NCI-H82 treated with DMSO at 0.1 percent for 48 hours (cell line): ENCODE results near the gene SLIT1.
A peak's percentile ranks its signal among the peaks of the same experiment; 100 is the strongest.

ENCODE experiments used
- DNase-seq: peaks from one replicate; lab custom pipeline; 2025; ENCODE audit not compliant: unreplicated experiment; lab: John Stamatoyannopoulos, UW

Gene SLIT1

DNA sequence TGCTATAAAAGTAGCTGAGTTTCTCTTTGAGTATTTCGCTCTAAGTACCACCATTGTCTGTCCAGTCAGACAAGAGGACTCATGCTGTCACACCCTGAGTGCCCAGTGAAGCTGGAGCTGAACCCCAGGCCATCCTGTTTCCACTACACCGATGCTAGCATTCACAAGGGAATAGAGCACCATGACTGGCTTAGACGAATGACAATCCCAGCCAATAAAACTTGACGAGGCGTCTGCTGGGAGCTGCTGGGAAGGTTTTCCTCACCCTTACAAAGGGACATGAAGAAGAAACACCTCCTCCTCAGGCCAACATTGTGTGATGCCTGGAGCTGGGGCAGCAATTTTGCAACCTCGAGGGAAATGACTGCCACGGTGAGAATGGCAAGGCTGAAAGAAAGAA lies 17.5 kb upstream of the SLIT1 start:
- DNase-seq: no peak

DNA sequence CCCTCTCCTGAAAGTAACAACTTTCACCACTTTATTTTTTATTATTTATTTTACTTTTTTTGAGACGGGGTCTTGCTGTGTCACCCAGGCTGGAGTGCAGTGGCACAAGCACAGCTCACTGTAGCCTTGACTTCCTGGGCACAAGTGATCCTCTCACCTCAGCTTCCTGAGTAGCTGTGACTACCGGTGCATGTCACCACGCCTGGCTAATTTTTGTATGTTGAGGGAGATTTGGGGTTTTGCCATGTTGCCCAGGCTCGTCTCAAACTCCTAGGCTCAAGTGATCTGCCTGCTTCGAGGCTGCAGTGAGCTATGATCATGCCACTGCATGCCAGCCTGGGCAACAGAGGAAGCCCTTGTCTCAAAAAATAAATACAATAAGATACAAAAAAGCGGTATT lies 14.9 kb upstream of the SLIT1 start:
- no peak for DNase-seq

DNA sequence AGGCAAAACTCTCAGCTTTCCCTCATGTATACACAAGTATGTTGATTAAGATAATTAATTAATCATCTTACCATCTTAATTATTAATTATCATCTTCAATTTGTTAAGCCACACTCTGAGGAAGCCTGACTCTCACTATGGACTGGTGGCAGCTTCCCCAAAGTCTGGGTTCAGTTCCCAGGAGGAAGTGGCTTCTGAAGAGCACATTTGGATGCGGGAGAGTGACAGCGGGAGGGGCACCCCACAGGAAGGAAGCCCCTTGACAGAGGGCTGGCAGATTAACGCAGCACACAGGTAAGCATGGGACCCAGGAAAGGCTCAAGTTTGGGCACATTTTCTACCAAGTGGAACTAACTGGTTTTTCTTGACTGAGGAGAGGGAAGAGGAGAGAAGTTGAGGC lies 13.4 kb upstream of the SLIT1 start:
- DNase-seq: no peak

DNA sequence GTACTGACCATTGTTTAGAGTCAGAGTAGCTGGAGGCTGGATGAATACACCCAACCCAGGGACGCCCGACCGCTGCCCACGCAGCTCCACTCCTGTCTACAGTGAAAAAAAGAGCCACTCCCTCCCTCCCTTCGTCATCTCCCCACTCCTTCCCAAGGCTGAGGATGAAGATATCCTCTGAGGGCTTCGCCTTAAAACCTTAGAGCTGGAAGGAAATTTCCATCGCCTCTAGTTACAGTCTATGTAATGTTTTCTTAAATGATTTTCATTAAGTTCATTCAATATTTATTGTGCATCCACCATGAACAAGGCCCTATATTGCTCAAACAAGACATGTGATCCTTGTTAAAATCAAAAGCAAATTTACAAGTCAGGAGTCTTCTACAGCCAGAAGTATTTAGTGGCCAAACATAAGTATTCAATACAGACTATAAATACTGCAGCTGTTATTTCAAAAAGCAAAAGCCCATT lies 11.3 kb upstream of the SLIT1 start:
- DNase-seq: no peak

DNA sequence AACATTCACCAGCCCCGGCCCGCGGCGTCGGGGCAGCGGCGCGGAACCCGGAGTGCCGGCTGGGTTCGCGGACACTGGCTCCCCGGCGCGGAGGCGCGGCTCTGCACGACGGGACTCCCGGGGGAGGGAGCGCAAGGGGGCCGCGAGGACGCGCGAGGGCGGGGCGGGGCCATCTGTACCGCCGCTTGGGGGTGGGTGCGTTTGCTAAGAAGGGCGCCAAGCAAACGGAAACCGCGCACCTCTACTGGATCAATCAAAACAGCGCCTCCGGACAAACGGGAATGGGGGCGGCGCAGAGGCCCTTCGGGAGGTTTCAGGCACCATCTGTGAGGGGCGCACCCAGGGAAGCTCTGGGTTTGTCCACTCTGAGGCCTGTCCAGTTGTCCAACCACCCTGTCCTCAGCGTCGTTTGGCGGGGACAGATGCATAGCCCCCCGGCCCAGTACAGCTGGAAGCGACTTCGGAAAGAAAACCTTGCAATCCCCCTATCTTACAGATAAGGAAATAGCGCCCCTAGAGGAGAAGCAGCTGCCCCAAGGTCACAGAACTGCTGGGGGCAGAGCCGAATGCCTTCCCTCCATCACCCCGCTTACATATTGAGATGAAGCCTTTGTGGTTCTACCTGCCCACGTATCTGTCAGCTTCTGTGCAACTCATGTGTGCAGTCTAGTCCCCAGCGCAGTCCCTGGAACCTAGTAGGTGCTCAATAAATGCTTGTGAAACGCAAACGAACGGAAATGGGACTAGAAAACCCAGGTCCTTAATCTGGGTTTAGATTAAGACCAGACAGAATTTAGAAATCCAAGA lies 10.7 kb upstream of the SLIT1 start:
- peak; percentile 79 for DNase-seq

DNA sequence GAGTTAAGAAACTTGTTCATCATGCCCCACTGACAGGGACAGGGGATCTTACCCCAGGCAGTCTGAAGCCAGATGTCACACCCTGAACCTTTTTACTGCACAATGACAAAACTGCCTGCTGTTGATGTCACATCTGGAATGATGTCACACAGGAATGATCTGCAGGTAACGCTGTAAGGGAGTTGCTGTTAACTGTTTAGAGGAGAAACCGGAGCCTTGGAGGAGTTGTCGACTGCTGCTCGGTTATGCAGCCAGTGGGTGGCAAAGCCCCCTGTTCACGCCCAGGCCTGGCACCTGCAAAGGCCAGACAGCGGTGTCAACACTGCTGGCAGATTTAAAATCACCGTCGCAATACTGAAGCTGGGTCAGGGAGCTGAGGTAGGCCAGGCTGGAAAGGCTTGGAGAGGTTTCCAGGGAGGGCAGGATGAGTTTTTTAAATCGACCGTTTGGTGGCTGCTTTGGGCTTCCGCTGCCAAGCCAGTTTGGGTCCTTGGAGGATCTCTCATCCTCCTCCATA lies 10.0 kb upstream of the SLIT1 start:
- DNase-seq: peak; percentile 12

DNA sequence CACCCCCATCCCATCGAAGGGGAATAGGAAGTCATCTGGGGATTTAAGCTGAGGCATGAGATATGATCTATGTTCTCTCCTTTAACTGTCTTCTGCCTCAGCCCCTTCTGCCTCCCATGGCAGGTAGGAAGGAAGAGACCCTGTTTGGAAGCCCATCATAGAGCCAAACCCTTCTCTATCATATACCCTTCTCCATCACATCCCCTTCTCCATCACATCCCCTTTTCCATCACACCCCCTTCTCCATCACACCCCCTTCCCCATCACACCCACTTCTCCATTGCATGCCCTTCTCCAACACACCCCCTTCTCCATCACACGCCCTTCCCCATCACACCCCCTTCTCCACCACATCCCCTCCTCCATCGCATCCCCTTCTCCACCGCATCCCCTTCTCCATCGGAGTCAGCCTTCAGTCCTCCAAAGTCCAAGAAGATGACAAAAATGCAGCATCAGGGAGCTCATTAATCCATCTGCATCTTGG lies 7.2 kb upstream of the SLIT1 start:
- no peak for DNase-seq

DNA sequence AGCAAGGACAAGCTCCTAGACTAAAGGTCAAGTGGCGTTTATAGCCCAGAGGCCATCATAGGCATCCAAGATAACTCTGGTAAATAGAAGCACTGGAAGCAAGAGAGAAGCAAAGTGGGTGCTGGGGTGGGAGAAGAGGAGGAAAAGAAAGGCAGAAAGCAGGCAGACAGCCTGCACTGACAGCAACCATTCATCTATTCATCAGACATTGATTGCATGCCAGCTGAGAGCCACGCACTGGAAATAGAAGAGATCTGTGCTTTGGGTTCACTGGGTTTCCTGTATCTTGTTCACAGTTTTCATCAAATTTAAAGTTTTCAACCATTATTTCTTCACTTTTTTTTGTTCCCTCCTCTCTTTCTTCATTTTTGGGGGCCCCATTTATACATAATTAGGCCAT lies 4.7 kb upstream of the SLIT1 start:
- no peak for DNase-seq

DNA sequence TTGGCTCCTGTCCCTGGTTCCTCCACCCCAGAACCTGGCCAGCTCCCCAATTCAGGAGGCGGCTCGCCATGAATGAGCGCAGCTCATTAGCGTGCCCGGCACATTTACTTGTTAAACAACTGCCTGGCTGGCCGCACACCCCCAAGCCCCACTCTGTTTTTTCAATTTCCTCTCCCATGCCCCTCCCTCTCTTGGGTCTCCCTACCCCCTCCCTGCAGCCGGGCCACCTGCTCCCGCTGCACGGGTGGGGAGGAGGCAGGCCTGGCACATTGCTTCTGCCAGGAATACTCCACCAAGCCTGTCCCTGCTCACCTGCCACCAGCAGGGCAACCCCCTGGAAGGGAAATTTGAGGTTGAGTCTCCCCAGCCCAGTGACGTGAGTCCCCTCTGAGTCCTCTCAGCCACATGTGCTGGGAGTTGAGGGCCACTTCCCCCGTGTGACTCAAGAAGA lies 2.5 kb upstream of the SLIT1 start:
- DNase-seq: no peak

DNA sequence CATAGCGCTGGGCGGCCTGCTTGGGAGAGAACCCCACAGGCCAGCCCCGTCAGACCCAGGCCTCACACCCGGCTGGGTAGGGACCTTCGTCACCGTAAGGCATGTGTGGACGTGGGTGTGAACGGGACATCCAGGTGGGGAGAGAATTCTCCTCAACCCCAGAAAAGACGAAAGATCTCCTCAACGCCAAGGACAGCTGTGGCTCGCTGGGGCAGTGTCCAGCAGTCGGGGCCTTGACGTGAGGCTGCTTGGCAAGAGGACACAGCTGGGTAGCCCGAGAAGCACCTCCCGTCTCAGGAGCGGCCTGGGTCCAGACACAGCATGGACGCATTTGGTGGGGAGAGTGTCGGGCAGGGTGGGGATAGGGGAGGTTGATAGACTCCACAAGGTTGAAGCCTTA lies 1.2 kb upstream of the SLIT1 start:
- no peak for DNase-seq

DNA sequence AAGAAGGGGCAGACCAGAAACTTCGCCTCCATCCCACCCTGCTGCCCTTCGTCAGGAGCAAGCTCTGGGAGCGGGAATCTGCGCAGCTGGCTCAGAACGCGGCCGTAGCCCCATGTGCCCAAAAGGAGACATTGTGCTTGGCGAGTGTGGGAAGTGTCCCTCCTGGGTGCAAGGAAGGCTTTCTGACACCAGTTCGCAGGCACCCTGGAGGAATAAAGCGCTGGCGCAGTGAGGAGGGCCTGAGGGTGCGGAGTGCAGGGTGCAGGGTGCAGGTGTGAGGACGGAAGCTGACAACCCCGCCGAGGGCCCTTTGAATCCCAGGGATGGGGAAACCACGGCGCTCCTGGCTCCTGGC lies 811 bp downstream of the SLIT1 start:
- no peak for DNase-seq

DNA sequence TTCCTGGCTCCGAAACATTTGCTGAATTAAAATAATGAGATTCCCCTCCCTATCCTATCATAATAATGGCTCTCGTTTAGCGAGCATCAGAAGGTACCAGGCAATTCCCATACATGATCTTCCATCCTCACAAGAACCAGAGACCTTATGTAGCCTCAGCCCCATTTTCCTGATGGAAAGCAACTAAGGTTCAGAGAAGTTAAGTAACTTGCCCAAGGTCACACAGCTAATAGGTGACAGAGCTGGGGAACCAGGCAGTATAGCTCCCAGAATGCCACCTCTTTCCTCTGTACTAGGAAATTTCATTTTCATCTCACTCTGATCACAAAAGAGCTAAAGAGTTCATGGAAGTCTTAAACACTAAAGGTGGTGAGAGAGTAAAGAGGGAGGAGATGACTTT lies 2.4 kb downstream of the SLIT1 start:
- no peak for DNase-seq

DNA sequence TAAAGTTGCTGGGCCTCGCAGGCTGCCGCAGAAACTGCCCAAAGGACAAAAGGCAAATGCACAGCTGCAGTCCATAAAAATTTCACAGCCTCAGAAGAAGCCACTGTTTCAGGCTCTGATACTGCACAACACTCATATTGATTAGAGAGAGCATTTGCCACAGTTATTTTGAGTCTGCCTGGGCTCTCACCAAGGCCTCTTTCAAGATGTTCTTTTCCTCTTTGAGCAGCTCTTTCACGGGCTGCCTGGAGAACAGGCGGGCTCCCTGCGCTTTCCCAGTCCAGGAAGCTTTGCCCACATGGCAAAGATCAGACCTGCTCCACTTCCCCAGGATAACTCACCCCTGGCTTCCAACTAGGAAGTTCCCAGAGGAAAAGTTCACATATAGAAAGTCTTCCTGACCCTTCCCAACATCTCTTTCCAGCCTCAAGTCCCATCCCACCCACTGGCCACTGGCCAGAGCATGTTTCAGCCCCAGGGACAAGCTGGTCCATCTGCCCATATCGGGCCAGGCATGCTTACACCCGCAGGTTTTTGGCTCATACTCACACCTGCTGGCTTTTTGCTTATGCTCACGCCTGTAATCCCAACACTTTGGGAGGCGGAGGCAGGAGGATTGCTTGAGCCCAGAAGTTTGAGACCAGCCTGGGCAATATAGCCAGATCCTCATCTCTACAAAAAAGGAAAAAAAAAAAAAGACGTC lies 3.3 kb downstream of the SLIT1 start:
- DNase-seq: no peak

DNA sequence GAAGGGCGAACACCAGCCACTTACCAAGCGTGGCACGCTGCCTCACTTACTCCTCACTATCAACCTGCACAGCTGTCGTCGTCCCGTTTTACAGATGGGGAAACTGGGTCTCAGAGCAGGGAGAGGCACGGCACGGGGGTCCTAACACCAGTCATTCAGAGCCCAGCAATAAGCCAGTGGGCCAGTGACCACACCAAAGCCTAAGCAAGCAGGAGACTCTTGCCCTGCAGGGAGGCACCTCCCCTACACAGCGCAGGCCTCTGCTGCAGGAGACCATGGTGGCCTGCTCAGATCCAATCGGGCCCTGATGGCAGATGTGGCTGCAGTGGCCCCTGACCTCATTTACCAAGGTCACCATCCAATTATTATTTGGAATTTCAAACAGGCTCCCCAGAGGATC lies 4.8 kb downstream of the SLIT1 start:
- DNase-seq: no peak

DNA sequence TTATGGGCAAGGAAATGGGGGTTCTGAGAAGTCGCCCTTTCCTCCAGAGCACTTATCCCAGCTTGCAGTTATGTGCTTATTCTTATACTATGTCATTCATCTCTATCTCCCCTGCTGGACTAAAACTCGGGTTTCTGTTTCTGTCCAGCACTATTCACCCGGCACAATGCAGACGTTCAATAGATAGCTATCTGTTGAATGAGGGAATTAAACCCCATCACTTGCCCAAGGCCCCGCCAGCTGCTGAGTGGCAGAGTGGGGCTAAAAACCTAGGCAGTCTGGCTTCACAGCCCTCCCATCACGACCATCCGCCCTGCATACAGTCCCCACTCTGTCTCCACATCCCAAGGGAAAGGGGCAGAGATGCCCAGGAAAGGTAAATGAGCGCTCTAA lies 5.4 kb downstream of the SLIT1 start:
- no peak for DNase-seq

DNA sequence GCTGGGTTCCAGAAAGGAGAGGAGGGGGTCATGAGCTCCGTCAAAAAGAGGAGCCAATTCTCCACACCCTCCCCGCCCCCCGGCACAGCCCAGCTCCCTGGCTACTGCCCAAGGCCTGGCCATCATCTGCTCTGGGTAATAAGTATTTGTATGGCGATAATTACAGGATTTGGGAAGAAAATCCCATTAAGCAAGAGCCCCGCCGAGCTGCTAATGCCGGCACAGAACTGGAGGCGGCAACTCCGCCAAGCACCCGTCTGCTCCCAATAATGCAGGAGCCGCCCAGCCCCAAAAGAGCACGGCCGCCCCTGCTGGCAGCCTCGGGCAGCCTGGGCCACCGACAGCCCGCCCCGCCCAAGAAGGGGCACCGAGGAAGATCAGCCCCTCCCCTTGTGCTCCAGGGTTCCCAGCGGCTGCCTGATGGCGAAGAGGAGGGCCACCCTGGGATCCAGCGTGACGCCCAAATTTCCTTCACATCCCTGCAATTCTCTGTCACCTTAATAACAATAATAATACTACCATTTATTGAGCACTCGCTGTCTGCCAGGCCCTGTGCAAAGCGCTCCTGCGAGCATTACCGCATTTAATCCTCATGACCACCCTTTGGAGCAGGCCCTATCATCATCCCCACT lies 5.9 kb downstream of the SLIT1 start:
- peak; percentile 95 for DNase-seq

DNA sequence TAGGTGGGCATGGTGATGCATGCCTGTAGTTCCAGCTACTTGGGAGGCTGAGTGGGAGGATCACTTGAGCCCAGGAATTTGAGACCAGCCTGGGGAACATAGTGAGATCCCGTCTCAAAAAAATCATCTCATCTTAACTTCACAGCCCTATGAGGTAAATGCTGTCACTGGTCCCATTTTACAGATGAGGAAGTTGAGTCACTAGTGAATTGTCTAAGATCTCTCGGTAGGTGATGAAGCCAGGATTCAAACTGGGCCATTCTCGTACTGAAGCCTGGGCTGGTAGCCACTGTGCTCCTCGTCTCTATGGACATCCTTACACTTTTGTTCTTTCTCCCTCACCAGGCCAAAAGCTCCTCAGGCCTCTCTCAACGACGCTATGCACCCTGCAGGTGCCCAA lies 6.4 kb downstream of the SLIT1 start:
- DNase-seq: no peak

DNA sequence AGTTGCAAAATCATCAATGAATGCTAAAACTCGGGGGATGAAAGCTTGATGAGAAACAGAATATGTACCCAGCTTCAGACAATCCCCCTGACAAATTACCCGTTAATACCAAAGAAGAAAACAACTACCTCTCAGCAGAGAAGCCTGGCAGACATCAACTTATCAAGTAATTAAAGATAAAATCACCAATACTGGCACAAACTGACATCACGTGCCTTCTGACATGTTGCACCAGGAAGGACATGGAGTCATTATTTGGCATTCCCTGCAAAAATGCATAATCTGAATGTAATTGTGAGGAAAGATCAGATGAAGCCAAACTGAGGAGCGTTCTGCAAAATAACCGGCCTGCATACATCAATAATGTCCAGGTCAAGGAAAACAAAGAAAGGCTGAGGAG lies 7.7 kb downstream of the SLIT1 start:
- no peak for DNase-seq

DNA sequence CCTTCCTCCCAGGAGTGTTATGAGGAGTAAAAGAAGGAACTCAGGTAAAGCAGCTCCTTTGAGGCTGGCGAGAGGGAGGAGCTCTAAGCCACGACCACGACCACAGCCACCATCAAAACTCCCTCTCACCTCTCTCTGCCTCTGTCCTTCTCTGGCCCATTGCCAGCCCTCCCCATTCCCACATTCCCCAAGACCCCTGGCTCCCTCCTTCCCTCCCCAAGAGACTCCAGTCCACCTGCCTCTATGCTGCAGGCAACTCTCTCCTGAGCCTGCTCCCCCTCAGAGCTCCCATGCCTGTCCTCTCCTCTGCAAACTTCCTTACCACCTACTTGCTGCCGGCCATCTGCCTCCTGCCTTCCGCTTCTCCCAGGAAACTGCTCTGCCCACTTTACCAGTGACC lies 9.5 kb downstream of the SLIT1 start:
- no peak for DNase-seq

DNA sequence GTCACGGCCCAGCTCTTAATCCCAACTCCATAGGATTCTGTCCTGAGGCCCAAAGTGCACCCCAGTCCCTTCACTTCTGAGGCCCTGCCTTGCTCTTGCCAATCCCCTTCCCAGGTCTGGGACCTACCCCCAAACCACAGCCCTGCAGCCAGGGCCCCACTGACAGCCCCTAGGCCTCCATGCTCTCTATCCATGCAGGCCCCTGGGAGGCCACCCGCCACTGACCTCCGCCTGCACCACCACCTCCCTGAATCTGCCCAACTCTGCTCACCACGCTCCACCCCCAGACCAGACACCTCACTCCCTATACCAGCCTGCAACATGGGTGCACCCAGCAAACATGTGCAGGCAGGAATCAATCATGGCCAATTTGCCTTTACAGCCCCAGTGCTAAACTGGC lies 10.2 kb downstream of the SLIT1 start:
- DNase-seq: no peak

DNA sequence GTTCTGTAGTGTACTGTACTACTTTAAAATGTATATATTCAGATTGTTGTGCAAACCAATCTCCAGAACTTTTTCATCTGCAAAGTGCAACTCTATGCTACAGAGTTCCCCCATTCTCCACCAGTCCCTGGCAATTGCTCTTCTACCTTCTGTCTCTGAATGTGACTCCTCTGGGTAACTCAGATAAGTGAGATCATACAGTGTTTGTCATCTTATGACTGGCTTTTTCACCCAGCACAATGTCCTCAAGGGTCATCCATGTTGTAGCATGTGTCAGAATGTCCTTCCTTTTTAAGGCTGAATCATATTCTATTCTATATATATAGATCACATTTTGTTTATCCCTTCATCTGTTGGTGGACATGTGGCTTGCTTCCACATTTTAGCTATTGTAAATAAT lies 10.8 kb downstream of the SLIT1 start:
- DNase-seq: no peak

DNA sequence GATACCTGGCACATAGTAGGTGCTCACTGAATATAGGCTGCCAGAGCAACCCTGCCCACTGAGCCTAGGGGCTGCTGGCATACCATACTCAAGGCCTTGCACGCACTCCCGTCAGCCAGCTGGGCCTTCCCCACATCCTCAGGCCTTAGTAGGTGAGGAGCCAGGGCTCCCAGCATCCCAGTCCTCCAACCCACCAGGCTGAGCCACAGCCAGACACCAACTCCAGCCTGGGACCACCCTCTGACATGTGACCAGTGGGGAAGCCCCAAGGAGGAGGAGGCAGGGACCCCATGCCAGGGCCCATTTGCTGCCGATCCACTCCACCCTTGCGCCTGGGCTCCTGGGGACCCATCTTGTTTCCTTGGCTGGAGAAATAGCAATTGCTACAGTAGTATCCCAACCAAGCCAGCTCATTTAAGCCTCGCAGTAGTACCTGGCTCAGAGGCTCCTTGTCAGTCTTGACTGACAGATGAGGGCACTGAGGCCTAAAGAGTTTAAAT lies 11.4 kb downstream of the SLIT1 start:
- DNase-seq: no peak
